Measurements from ENCODE around the gene EPHB2.

DNA sequence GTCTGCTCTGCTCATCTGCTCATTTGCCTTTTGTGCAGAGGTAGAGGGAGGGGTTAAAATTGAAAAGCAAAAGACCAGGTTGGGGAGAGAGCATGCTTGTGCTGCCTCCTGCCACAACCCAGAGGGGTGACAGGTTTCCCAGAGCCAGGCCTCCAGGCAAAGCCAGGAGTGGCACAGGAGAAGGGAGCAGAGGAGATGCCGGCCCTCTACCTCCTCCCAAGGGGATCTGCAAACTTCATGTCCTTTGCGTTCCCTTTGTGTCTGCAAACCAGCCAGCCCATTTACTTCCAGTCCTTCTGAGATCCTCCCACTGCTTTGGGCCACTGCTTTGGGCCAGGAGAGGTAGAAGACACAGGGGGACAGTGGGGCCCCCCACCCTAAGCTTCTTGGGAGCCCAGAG lies 67.8 kb downstream of the EPHB2 start:
- TF ChIP-seq, protein P1, sequence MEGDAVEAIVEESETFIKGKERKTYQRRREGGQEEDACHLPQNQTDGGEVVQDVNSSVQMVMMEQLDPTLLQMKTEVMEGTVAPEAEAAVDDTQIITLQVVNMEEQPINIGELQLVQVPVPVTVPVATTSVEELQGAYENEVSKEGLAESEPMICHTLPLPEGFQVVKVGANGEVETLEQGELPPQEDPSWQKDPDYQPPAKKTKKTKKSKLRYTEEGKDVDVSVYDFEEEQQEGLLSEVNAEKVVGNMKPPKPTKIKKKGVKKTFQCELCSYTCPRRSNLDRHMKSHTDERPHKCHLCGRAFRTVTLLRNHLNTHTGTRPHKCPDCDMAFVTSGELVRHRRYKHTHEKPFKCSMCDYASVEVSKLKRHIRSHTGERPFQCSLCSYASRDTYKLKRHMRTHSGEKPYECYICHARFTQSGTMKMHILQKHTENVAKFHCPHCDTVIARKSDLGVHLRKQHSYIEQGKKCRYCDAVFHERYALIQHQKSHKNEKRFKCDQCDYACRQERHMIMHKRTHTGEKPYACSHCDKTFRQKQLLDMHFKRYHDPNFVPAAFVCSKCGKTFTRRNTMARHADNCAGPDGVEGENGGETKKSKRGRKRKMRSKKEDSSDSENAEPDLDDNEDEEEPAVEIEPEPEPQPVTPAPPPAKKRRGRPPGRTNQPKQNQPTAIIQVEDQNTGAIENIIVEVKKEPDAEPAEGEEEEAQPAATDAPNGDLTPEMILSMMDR (IDR thresholded peaks at IDR 0.05): no peak
- TF ChIP-seq POLR2A (IDR thresholded peaks at IDR 0.05): no peak
